HL-60 (cell line): Measurements from ENCODE around the gene EBF4.
A peak's percentile ranks its signal among the peaks of the same experiment; 100 is the strongest.

Source experiments
- DNase-seq, 2 experiments: peaks; one replicate each; pipeline ENCODE4 v3.0.0-alpha.2; 2010 to 2020; ENCODE audit warnings: low read depth in 1 of 2, low spot score in 1 of 2
- H3K27ac ChIP-seq: fragments of 250-450 bp; sonication (Bioruptor Pico); replicated peaks from 2 replicates; pipeline ENCODE4 v1.5.1; 2020; ENCODE audit warnings: mild to moderate bottlenecking, moderate library complexity
- H3K27me3 ChIP-seq: fragments of 250-450 bp; sonication (Bioruptor Pico); 2 replicates; pipeline ENCODE4 v1.5.1; 2021; ENCODE audit warnings: mild to moderate bottlenecking, moderate library complexity; ENCODE audit not compliant: insufficient read depth, poor library complexity, severe bottlenecking
- H3K4me3 ChIP-seq: replicated peaks from 2 replicates; pipeline ENCODE4 v1.5.1; 2011; ENCODE audit warnings: mild to moderate bottlenecking, control low read depth, low read length; ENCODE audit not compliant: insufficient read depth
- CTCF ChIP-seq: IDR thresholded peaks from one replicate; pipeline ENCODE4 v1.5.1; 2011; ENCODE audit warnings: low read length, control low read depth, inconsistent platforms; ENCODE audit not compliant: insufficient read depth
- GABPA ChIP-seq: IDR thresholded peaks from 2 replicates; pipeline ENCODE4 v1.6.1; 2012; ENCODE audit warnings: low read depth
- POLR2AphosphoS5 ChIP-seq: IDR thresholded peaks from 2 replicates; pipeline ENCODE4 v1.6.1; 2012; ENCODE audit warnings: low read depth
- SPI1 ChIP-seq: IDR thresholded peaks from 2 replicates; pipeline ENCODE4 v1.6.1; 2012; ENCODE audit warnings: low read depth, mild to moderate bottlenecking, borderline replicate concordance
- TF ChIP-seq, protein P1 (sequence below): IDR thresholded peaks from 2 replicates; pipeline ENCODE4 v1.6.1; 2012; ENCODE audit warnings: low read depth; ENCODE audit not compliant: insufficient replicate concordance

Gene EBF4

DNA sequence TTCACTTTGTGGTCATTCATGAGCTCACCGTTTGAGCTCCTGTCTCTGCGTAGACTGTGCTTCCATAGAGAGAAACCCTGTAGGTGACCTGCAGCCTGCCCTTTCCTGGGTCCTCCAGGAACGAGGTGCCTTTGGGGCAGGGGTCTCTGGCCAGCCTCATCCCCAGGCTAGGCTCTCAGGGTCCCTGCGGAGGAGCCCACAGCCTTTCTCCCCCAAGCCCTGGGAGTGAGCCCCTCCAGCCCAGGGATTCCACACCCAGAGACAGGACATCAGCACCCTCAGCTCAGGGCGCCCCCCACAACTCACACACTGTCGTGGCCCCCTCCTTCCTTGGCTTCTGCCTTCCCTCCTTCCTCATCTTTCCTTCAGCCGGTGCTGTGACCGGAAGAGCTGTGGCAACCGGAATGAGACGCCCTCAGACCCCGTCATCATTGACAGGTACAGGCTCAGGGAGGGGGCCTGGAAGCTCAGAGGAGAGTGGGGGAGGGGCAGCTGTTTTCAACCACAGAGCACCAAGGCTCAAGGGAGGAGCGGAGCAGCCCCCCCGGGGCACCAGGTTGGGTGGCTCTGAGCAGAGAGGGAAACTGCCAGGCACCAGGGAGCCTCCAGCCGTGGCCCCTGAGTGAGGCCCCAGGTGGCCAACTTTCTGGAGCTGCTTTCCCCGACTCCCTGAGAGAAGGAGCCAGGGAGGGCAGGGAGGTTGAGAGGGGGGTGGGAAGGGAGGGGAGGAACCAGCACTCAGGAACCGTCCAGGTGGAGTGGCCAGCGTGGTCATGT lies 16.8 kb downstream of the EBF4 start:
- no peak for TF ChIP-seq SPI1
- no peak for TF ChIP-seq POLR2AphosphoS5
- TF ChIP-seq CTCF = no peak
- TF ChIP-seq, protein P1, sequence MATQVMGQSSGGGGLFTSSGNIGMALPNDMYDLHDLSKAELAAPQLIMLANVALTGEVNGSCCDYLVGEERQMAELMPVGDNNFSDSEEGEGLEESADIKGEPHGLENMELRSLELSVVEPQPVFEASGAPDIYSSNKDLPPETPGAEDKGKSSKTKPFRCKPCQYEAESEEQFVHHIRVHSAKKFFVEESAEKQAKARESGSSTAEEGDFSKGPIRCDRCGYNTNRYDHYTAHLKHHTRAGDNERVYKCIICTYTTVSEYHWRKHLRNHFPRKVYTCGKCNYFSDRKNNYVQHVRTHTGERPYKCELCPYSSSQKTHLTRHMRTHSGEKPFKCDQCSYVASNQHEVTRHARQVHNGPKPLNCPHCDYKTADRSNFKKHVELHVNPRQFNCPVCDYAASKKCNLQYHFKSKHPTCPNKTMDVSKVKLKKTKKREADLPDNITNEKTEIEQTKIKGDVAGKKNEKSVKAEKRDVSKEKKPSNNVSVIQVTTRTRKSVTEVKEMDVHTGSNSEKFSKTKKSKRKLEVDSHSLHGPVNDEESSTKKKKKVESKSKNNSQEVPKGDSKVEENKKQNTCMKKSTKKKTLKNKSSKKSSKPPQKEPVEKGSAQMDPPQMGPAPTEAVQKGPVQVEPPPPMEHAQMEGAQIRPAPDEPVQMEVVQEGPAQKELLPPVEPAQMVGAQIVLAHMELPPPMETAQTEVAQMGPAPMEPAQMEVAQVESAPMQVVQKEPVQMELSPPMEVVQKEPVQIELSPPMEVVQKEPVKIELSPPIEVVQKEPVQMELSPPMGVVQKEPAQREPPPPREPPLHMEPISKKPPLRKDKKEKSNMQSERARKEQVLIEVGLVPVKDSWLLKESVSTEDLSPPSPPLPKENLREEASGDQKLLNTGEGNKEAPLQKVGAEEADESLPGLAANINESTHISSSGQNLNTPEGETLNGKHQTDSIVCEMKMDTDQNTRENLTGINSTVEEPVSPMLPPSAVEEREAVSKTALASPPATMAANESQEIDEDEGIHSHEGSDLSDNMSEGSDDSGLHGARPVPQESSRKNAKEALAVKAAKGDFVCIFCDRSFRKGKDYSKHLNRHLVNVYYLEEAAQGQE = no peak
- no peak for TF ChIP-seq GABPA
- no peak for DNase-seq
- H3K4me3 ChIP-seq = no peak overlapping the region
- peaks cover 14% of the 10 kb centered on the region for H3K27me3 ChIP-seq
- no peak overlapping the region for H3K27ac ChIP-seq

GRCh38 chr20:2713285-2713684 lies 20.7 kb downstream of the EBF4 start:
- H3K27me3 ChIP-seq = peaks cover 14% of the 10 kb centered on the region
- no peak overlapping the region for H3K4me3 ChIP-seq
- TF ChIP-seq GABPA (no peak), CTCF (peak; percentile 1)
- DNase-seq = no peak
- H3K27ac ChIP-seq = no peak overlapping the region

DNA sequence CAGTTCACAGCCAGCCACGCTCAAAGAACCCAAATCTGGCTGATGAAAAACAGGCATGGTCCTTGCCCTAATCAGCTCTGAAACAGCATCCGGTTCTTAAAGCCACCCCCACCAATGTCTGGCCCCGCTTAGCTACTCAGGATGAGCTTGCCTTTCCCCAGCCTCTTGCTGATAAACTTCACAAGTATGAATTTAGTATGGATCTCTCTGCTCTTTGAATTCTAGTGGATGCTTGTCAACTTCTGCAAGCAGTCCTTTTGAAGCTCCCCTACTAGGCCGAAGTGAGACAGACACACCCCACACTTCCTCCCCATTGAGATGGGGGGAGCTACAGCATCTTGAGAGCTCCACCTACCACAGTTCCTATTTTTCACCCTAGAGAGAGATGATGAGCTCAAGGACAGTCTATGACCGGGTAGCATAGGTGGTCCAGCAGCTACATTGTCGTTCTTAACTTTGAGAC lies 36.7 kb downstream of the EBF4 start:
- Histone ChIP-seq H3K27ac (no peak overlapping the region), H3K27me3 (peaks cover 8% of the 10 kb centered on the region), H3K4me3 (no peak overlapping the region)
- TF ChIP-seq CTCF (no peak), SPI1 (peak; percentile 68; the same call in 1 of the 2 replicates)
- DNase-seq = no peak

GRCh38 chr20:2729791-2730190 lies 37.2 kb downstream of the EBF4 start:
- no peak overlapping the region for H3K27ac ChIP-seq
- DNase-seq = no peak
- H3K27me3 ChIP-seq = peaks cover 8% of the 10 kb centered on the region
- TF ChIP-seq, protein P1 = no peak
- TF ChIP-seq POLR2AphosphoS5 = no peak
- H3K4me3 ChIP-seq = no peak overlapping the region
